LNCaP clone FGC (cell line): ENCODE measurements around the gene OSBPL1A.

Experiments
- DNase-seq: peaks from one replicate; pipeline ENCODE4 v3.0.0-alpha.2; 2011; ENCODE audit warnings: low read depth
- H3K4me3 ChIP-seq: 2 replicates; pipeline ENCODE4 v1.5.1; 2011; ENCODE audit warnings: mild to moderate bottlenecking, low read depth, low read length, control low read depth
- TF ChIP-seq, protein P1 (sequence below): IDR thresholded peaks from 2 replicates; pipeline ENCODE4 v1.5.1; 2012; ENCODE audit warnings: mild to moderate bottlenecking; ENCODE audit not compliant: control insufficient read depth, insufficient read depth; ENCODE audit errors: extremely low read depth

The OSBPL1A gene

DNA sequence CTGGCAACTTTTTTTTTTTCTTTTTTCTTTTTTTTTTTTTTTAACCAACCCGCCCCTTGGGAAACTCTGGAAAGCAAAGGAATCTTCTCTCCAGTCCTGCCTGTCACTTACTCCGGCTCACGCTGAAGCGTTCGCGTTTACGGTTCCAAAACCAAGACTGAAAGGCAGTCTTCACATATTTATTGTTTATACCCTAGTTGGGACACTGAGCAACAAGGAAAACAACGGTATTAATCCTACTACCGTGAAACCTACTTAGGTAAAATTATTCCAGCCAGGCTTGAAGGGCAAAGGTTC lies 125.4 kb downstream of the OSBPL1A start:
- TF ChIP-seq, protein P1, sequence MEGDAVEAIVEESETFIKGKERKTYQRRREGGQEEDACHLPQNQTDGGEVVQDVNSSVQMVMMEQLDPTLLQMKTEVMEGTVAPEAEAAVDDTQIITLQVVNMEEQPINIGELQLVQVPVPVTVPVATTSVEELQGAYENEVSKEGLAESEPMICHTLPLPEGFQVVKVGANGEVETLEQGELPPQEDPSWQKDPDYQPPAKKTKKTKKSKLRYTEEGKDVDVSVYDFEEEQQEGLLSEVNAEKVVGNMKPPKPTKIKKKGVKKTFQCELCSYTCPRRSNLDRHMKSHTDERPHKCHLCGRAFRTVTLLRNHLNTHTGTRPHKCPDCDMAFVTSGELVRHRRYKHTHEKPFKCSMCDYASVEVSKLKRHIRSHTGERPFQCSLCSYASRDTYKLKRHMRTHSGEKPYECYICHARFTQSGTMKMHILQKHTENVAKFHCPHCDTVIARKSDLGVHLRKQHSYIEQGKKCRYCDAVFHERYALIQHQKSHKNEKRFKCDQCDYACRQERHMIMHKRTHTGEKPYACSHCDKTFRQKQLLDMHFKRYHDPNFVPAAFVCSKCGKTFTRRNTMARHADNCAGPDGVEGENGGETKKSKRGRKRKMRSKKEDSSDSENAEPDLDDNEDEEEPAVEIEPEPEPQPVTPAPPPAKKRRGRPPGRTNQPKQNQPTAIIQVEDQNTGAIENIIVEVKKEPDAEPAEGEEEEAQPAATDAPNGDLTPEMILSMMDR = no peak
- DNase-seq = no peak
- peak overlapping the region; percentile 51 for H3K4me3 ChIP-seq

- peak; percentile 31 for DNase-seq
- H3K4me3 ChIP-seq = peak overlapping the region; percentile 51
- TF ChIP-seq, protein P1 = no peak
Observed at GRCh38 chr18:24271381-24272228, 126.0 kb downstream of the OSBPL1A start.

DNA sequence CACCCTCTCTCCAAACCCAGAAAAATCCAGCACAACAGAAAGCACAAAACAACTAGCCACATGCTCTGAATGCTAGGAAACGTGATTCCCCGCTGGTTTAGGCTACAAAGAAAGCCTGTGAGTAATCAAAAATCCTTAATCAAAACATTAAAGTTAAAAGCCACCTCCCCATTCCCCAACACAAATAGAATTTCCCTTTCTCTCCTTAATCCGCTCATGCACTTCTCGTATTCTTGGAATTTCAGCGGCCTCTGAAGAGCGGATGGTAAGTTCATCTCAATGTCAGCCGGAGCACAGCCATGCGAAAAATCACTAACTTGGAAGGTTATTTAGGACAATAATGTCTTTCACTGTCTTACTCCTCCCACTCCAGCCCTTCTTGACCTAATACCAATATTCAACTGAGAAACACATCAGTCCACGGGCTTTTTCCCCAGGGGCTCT lies 126.7 kb downstream of the OSBPL1A start:
- peak overlapping the region; percentile 46 for H3K4me3 ChIP-seq
- DNase-seq = no peak
- TF ChIP-seq, protein P1 = no peak

DNA sequence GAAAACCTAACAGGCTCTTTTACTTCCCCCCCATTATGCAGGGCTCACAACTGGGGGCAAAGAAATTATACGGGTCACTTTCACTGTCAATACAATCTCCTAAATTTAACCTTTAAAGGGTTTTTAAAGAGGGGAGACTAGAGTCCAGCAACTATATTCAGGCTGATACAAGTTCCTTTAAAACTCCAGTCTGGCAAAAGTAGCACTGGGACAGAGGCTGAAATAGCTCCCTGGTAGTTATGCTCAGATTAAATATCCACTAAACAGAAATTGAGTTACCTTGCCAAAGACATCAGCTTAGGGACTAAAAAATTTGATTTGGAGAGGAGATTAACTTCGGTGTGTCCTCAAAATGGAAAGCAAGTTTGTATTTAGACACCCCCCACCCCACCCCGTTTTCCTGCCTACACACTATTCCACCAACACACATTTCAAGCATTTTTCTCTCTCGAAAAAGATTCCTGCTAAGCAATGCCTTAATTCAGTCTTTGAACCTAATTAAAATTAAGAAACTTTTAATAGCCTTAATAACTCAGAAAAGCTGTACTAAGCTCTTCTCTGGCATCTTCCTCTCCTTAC lies 127.2 kb downstream of the OSBPL1A start:
- H3K4me3 ChIP-seq = no peak overlapping the region

DNA sequence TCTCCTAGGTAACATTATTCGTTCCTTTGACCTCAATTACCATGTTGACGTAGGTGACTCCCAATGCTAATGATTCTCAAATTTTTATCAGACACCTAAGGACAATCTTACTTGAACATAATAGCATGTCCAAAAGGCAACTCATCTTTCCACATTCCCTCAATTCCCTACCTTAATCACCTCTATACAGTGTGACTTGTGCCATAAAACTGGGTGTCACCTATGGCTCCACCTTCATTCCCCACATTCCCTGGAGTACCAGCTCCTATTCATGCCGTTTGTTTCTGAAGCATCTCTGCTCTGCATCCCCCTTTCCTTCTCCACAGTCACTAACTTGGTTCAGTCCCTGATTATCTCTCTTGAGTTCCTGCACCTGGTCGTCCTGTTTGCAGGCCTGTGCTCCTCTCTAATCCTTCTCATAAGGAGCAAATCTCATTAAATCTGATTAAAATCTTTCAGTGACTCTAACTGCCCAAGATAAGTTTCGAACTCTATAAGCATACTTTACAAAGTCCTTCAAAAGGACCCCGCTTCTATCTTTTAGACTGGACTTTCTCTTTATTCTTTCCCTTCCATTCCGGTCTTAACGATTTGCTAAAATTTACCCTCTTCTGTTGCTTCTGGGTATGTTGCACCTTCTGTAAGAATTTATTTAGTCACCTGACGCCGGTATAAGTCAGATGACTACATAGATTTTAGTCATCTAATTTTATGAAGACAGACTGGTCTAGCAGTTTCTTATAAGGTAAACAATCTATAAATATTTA lies 128.7 kb downstream of the OSBPL1A start:
- TF ChIP-seq, protein P1 = no peak
- no peak overlapping the region for H3K4me3 ChIP-seq
- DNase-seq = no peak

More for the DNA sequence above, 127.2 kb downstream of the OSBPL1A start:
- TF ChIP-seq, protein P1 = no peak
- DNase-seq = no peak

DNA sequence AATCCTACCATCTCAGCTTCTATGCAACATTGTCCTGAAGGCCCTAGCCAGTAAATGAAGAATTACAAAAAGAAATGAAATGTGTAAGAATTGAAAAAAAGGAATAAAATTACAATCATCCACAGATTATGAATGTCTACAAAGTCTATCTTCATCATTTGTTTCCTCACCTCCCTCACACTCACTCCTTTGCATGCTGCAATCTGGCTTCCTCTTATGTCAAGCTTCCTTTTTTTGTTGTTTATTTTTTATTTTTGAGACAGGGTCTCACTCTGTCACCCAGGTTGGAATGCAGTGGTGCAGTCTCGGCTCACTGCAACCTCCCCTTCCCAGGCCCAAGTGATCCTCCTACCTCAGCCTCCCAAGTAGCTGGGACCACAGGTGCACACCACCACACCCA lies 129.7 kb downstream of the OSBPL1A start:
- DNase-seq = no peak
- no peak overlapping the region for H3K4me3 ChIP-seq
- TF ChIP-seq, protein P1 = no peak
